HepG2 (cell line): ENCODE measurements around the gene ARIH2. TPM values are rescaled to one million over a fixed set of nuclear protein-coding genes. Genes with fewer than 3 reads are reported as not detected.

Source experiments
- DR1 ChIP-seq: sonication (generic); formaldehyde crosslinking; IDR thresholded peaks from 2 replicates; pipeline ENCODE4 v1.8.0; 2021; ENCODE audit warnings: mild to moderate bottlenecking, missing genetic modification reagents, inconsistent platforms
- NPAS2 ChIP-seq: sonication (generic); formaldehyde crosslinking; IDR thresholded peaks from 2 replicates; pipeline ENCODE4 v1.8.0; 2022; ENCODE audit warnings: mild to moderate bottlenecking, missing genetic modification reagents, borderline replicate concordance
- NR0B2 ChIP-seq: sonication (generic); formaldehyde crosslinking; IDR thresholded peaks from 2 replicates; pipeline ENCODE4 v1.4.0; 2020; ENCODE audit warnings: mild to moderate bottlenecking, missing genetic modification reagents
- SRSF4 ChIP-seq: fragments of 200-400 bp; formaldehyde crosslinking; IDR thresholded peaks from one replicate; pipeline ENCODE4 v1.6.1; 2018; ENCODE audit warnings: mild to moderate bottlenecking, low read depth, low read length, moderate library complexity; ENCODE audit not compliant: poor library complexity, severe bottlenecking
- ZBTB14 ChIP-seq: sonication (generic); formaldehyde crosslinking; IDR thresholded peaks from 2 replicates; pipeline ENCODE4 v1.4.0; 2020; ENCODE audit warnings: missing genetic modification reagents
- ZNF343 ChIP-seq: sonication (generic); formaldehyde crosslinking; IDR thresholded peaks from 2 replicates; pipeline ENCODE4 v1.4.0; 2020; ENCODE audit warnings: mild to moderate bottlenecking, missing genetic modification reagents
- ZNF414 ChIP-seq: sonication (generic); formaldehyde crosslinking; IDR thresholded peaks from 2 replicates; pipeline ENCODE4 v1.5.0; 2020; ENCODE audit warnings: missing genetic modification reagents
- ZNF430 ChIP-seq: sonication (generic); formaldehyde crosslinking; IDR thresholded peaks from 2 replicates; pipeline ENCODE4 v1.9.0; 2021; ENCODE audit warnings: mild to moderate bottlenecking, missing genetic modification reagents
- ZNF441 ChIP-seq: sonication (generic); formaldehyde crosslinking; IDR thresholded peaks from 2 replicates; pipeline ENCODE4 v1.7.0; 2021; ENCODE audit warnings: missing genetic modification reagents, borderline replicate concordance
- ZNF556 ChIP-seq: sonication (generic); formaldehyde crosslinking; IDR thresholded peaks from 2 replicates; pipeline ENCODE4 v1.4.0; 2020; ENCODE audit warnings: mild to moderate bottlenecking, missing genetic modification reagents, borderline replicate concordance
- ZNF597 ChIP-seq: sonication (generic); formaldehyde crosslinking; IDR thresholded peaks from 2 replicates; pipeline ENCODE4 v1.5.0; 2020; ENCODE audit warnings: missing genetic modification reagents
- ZNF605 ChIP-seq: sonication (generic); formaldehyde crosslinking; IDR thresholded peaks from 2 replicates; pipeline ENCODE4 v1.8.0; 2022; ENCODE audit warnings: mild to moderate bottlenecking, missing genetic modification reagents
- ZNF609 ChIP-seq: sonication (generic); formaldehyde crosslinking; IDR thresholded peaks from 2 replicates; pipeline ENCODE4 v1.4.0; 2020; ENCODE audit warnings: mild to moderate bottlenecking, missing genetic modification reagents, borderline replicate concordance
- ZNF720 ChIP-seq: sonication (generic); formaldehyde crosslinking; IDR thresholded peaks from 2 replicates; pipeline ENCODE4 v1.4.0; 2020; ENCODE audit warnings: missing genetic modification reagents
- ZNF800 ChIP-seq: sonication (generic); formaldehyde crosslinking; IDR thresholded peaks from 2 replicates; pipeline ENCODE4 v1.4.0; 2020; ENCODE audit warnings: missing genetic modification reagents
- polyA plus RNA-seq, 8 experiments: library from polyadenylated mRNA; depleted of rRNA in 3 of 8; stranded (reverse) in 7 of 8; unstranded in 1 of 8; fragments of >200 nt; fragmentation: Illumina TruSeq in 4 of 8; extraction: Trizol in 4 of 8; gene quantifications; 2 replicates each; pipeline versions ENCODE4 v1.2.1 to v1.2.3, GENCODE V29; 2011 to 2016; ENCODE audit warnings: low read depth in 4 of 8, missing spikeins in 1 of 8, mixed read lengths in 1 of 8; ENCODE audit not compliant: insufficient read depth in 1 of 8
- total RNA-seq, 5 experiments: library from RNA; depleted of rRNA; stranded (reverse); fragments of >200 nt; fragmentation: Illumina TruSeq; extraction: Trizol; gene quantifications; 2 replicates each; pipeline ENCODE4 v1.2.3, GENCODE V29; 2016; ENCODE audit warnings: low read depth in 1 of 5

ARIH2 gene
- total and polyA plus RNA-seq, 2 of the 13 experiments (the other 11 are each of a cell fraction or from before 2014, with no cell fraction given), result 64.8 to 83.3 TPM

GRCh38 chr3:48897460-48898376, 20.9 kb upstream of the ARIH2 start (continued):
- TF ChIP-seq ZBTB14 (CRISPR knock-in tag) (no peak), ZNF556 (no peak), ZNF720 (CRISPR knock-in tag) (no peak), ZNF414 (CRISPR knock-in tag) (no peak), ZNF800 (CRISPR knock-in tag) (no peak), ZNF441 (CRISPR knock-in tag) (no peak), DR1 (CRISPR knock-in tag) (no peak), ZNF609 (CRISPR knock-in tag) (no peak), ZNF343 (CRISPR knock-in tag) (no peak), NPAS2 (0 out of 2 replicates have a peak, but pooled peaks have one; percentile 21), ZNF597 (CRISPR knock-in tag) (no peak), NR0B2 (no peak), ZNF430 (no peak), ZNF605 (peak; percentile 13; the same call in 1 of the 2 replicates), SRSF4 (no peak)
